A673 (cell line): ENCODE data around the gene MRPL37. TPM values are rescaled to one million over a fixed set of nuclear protein-coding genes. Genes with fewer than 3 reads are reported as not detected.
A peak's percentile ranks its signal among the peaks of the same experiment; 100 is the strongest.

Experiments
- BruUV-seq: library from RNA; stranded (reverse); fragments of 400-500 nt; replicated peaks from 2 replicates; lab custom pipeline; 2021; lab: Mats Ljungman, UMichigan
- CTCF ChIA-PET: fragments of 300-600 bp; sonication (Branson Sonifier 250); formaldehyde crosslinking; loops from one replicate; lab custom pipeline; 2022; ENCODE audit warnings: antibody characterized with exemption; lab: Charles Lee
- POLR2A ChIA-PET: fragments of 300-600 bp; sonication (Branson Sonifier 250); formaldehyde crosslinking; loops from one replicate; lab custom pipeline; 2022; ENCODE audit warnings: antibody characterized with exemption; ENCODE audit not compliant: low non-redundant PET; lab: Charles Lee
- DNase-seq: peaks from one replicate; pipeline ENCODE4 v3.0.0-alpha.2; 2015; ENCODE audit warnings: low spot score
- H3K27ac ChIP-seq: fragments of 200-600 bp; sonication (generic); 2 replicates; pipeline ENCODE4 v1.5.1; 2016; ENCODE audit warnings: mixed run types, low read depth, mild to moderate bottlenecking, mixed read lengths, antibody characterized with exemption, low read length; ENCODE audit not compliant: poor library complexity, severe bottlenecking
- H3K27me3 ChIP-seq: fragments of 200-600 bp; sonication (generic); replicated peaks from 2 replicates; pipeline ENCODE4 v1.6.1; 2017; ENCODE audit warnings: mixed run types, low read depth, mild to moderate bottlenecking, mixed read lengths, antibody characterized with exemption, low read length; ENCODE audit not compliant: insufficient read depth, poor library complexity
- H3K36me3 ChIP-seq: fragments of 200-600 bp; sonication (generic); 2 replicates; pipeline ENCODE4 v1.6.1; 2016; ENCODE audit warnings: mixed run types, mild to moderate bottlenecking, mixed read lengths, antibody characterized with exemption, low read length; ENCODE audit not compliant: insufficient read depth, poor library complexity, severe bottlenecking
- H3K4me1 ChIP-seq: fragments of 200-600 bp; sonication (generic); 2 replicates; pipeline ENCODE4 v1.6.1; 2017; ENCODE audit warnings: mixed run types, mild to moderate bottlenecking, mixed read lengths, antibody characterized with exemption, low read length; ENCODE audit not compliant: insufficient read depth, poor library complexity, severe bottlenecking
- H3K4me3 ChIP-seq: fragments of 200-600 bp; sonication (generic); 2 replicates; pipeline ENCODE4 v1.5.1; 2016; ENCODE audit warnings: low read depth, mixed run types, mild to moderate bottlenecking, mixed read lengths, low read length; ENCODE audit not compliant: poor library complexity, severe bottlenecking
- H3K9me3 ChIP-seq: fragments of 200-600 bp; sonication (generic); 2 replicates; pipeline ENCODE4 v1.6.1; 2016; ENCODE audit warnings: mixed run types, low read depth, mild to moderate bottlenecking, mixed read lengths, antibody characterized with exemption, low read length; ENCODE audit not compliant: poor library complexity, severe bottlenecking
- CTCF ChIP-seq: fragments of 300-800, 200-600 bp; sonication (generic); conservative IDR thresholded peaks from 2 replicates; pipeline ENCODE4 v1.5.1; 2017; ENCODE audit warnings: low read depth, mild to moderate bottlenecking, antibody characterized with exemption, low read length, moderate library complexity, mixed read lengths
- EZH2 ChIP-seq: fragments of 200-600 bp; sonication (generic); IDR thresholded peaks from 2 replicates; pipeline ENCODE4 v1.6.1; 2017; ENCODE audit warnings: borderline replicate concordance, low read depth, mild to moderate bottlenecking, mixed read lengths, antibody characterized with exemption, low read length; ENCODE audit not compliant: poor library complexity, severe bottlenecking
- intact Hi-C: fragments of 100-400 bp; cut with micrococcal nuclease; formaldehyde crosslinking; loops from one replicate; pipeline ENCODE4 v1.10.0; 2022; ENCODE audit not compliant: unreplicated experiment
- total RNA-seq: library from RNA; stranded (reverse); gene quantifications from 2 replicates; pipeline ENCODE4 v1.2.3, GENCODE V29; 2021

The MRPL37 gene
- total RNA-seq, 1 experiment from 2014 or later, result 90.3 TPM

- H3K36me3 ChIP-seq, result no peaks in the 10 kb centered on the region
- BruUV-seq, result no TSS peak
- TF ChIP-seq CTCF, result 0 out of 2 replicates have a peak, but pooled peaks have one; percentile 12
- no peak for TF ChIP-seq EZH2
- intact Hi-C loops, result no loop called here
- ChIA-PET POLR2A (no interaction called here), CTCF (interaction anchor here (0.8 kb wide), 1 partner anchor 15 kb away, joined by 9 read pairs; no protein-coding TSS in a partner anchor)
- no peak overlapping the region for H3K4me3 ChIP-seq
- no peaks in the 10 kb centered on the region for H3K27me3 ChIP-seq
- no peaks in the 10 kb centered on the region for H3K9me3 ChIP-seq
- DNase-seq, result peak; percentile 20
- no peak overlapping the region for H3K27ac ChIP-seq
- H3K4me1 ChIP-seq, result no peaks in the 10 kb centered on the region
These were observed 27.9 kb downstream of the MRPL37 start for GRCh38 chr1:54227891-54228310.

GRCh38 chr1:54228638-54229079, 28.7 kb downstream of the MRPL37 start:
- TF ChIP-seq CTCF (no peak), EZH2 (no peak)
- no TSS peak for BruUV-seq
- no peak overlapping the region for H3K4me3 ChIP-seq
- H3K27me3 ChIP-seq, result no peaks in the 10 kb centered on the region
- no peaks in the 10 kb centered on the region for H3K4me1 ChIP-seq
- intact Hi-C loops, result no loop called here
- POLR2A ChIA-PET, result no interaction called here
- no peak for DNase-seq
- H3K27ac ChIP-seq, result no peak overlapping the region
- no peaks in the 10 kb centered on the region for H3K9me3 ChIP-seq
- H3K36me3 ChIP-seq, result no peaks in the 10 kb centered on the region
- CTCF ChIA-PET, result no interaction called here

GRCh38 chr1:54229281-54229891, 29.4 kb downstream of the MRPL37 start:
- ChIA-PET POLR2A (no interaction called here), CTCF (no interaction called here)
- no TSS peak for BruUV-seq
- H3K27ac ChIP-seq, result no peak overlapping the region
- intact Hi-C loops, result no loop called here
- no peak for DNase-seq
- no peaks in the 10 kb centered on the region for H3K9me3 ChIP-seq
- no peaks in the 10 kb centered on the region for H3K4me1 ChIP-seq
- no peak for TF ChIP-seq CTCF
- no peak for TF ChIP-seq EZH2
- H3K27me3 ChIP-seq, result no peaks in the 10 kb centered on the region
- H3K4me3 ChIP-seq, result no peak overlapping the region
- no peaks in the 10 kb centered on the region for H3K36me3 ChIP-seq
